ENCODE results near the gene KCNQ5. TPM values are rescaled to one million over a fixed set of nuclear protein-coding genes. Genes with fewer than 3 reads are reported as not detected.

KCNQ5 gene
- polyA plus RNA-seq, 3 donors: under 0.01 to 0.15 TPM; not detected in 1

DNA sequence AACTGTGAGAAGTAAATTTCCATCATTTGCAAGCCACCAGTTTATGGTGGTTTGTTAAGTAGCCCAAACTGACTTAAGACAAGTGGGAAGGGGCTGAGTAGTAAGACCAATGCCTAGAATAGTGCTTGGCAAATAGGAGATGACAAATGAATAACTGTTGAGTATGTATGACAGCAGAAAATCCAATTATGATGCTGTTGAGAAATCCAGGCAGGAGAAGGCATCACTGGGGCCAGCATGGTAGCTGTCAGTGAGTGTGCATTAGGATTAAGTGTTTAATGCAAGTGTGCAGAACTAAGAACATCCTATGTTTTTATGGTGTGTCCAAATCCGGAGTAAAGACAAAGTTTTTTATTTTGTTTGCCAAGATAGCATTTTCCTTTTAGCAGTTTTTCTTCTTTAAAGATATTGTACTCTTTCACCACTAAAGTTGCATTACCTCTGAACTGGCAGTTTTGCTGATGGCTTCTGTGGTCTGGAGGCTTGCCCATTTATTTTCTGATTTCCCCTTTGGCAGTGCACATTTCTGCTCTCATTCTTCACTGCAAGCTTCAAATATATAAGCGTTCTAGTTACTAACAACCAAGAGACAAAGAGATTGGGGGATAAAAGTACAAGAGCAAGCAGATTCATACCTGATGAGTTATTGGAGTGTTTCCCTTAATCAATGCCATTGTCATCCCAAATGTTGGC lies 289.7 kb downstream of the KCNQ5 start:
- 33 to 54% (median 44%) methylated on average over 2 of the region's 2 CpGs for WGBS, 3 donors
- H3K27ac ChIP-seq (ENCODE audit: low read depth, low read length): no peak overlapping the region

- 59 to 86% (median 70%) methylated on average over 1 of the region's 1 CpG for WGBS, 3 donors
- no peak overlapping the region for H3K27ac ChIP-seq (ENCODE audit: low read depth, low read length)
These were observed 291.9 kb downstream of the KCNQ5 start for GRCh38 chr6:72913797-72914196.

GRCh38 chr6:72916298-72916697 lies 294.4 kb downstream of the KCNQ5 start:
- H3K27ac ChIP-seq (ENCODE audit: low read depth, low read length): no peak overlapping the region
- WGBS, 3 donors: 53 to 73% (median 55%) methylated on average over 6 of the region's 6 CpGs

GRCh38 chr6:72916906-72917305 lies 295.0 kb downstream of the KCNQ5 start:
- WGBS, 3 donors: 58 to 75% (median 61%) methylated on average over 1 of the region's 1 CpG
- H3K27ac ChIP-seq (ENCODE audit: low read depth, low read length): no peak overlapping the region

DNA sequence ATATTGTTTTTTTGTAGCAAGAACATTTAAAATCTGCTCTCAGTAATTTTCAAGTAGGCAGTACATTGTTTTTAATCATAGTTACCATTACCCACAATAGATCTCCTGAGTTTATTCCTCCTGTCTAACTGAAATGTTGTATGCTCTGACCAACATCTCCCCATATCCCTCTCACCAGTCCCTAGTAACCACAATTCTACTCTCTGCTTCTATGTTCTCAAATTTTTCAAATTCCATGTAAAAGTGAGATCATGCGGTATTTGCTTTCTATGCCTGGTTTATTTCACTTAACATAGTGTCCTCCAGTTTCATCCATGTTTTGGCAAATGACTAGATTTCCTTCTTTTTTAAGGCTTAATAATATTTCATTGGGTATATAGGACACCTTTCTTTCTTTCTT lies 300.5 kb downstream of the KCNQ5 start:
- 84 to 98% (median 95%) methylated on average over 1 of the region's 1 CpG for WGBS, 3 donors
- no peak overlapping the region for H3K27ac ChIP-seq (ENCODE audit: low read depth, low read length)

- H3K27ac ChIP-seq (ENCODE audit: low read depth, low read length): no peak overlapping the region
These were observed 303.3 kb downstream of the KCNQ5 start for GRCh38 chr6:72925136-72925535.

GRCh38 chr6:72930556-72931132 lies 308.8 kb downstream of the KCNQ5 start:
- WGBS, 3 donors: 81 to 83% (median 82%) methylated on average over 5 of the region's 5 CpGs
- H3K27ac ChIP-seq (ENCODE audit: low read depth, low read length): no peak overlapping the region

DNA sequence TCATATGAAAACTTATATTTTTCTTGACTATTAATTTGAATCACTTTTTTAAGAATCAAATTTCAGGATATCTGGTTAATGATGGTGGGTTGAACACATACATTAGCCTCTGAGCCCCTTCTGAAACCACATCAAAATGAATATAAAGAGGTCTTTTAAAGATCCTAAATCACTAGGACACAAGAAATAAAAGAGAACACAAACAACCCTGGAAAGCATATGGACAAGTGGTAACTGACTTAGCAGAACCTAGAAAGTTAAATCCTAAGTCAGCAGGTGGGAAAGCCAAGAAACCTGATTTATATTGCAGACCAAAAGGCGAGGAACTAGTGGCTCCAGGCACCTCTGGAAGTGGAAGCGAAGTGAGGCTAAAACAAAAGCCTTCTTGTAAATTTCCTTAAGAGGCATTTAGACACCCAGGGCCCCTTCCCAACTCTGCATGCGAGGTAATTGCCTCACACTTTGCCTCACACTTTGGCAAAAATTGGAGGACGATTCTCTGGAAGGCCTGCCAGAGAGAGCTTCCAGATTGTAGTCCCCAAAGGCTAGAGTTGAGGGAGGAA lies 309.5 kb downstream of the KCNQ5 start:
- WGBS, 3 donors: 63 to 68% (median 67%) methylated on average over 4 of the region's 4 CpGs
- no peak overlapping the region for H3K27ac ChIP-seq (ENCODE audit: low read depth, low read length)

- H3K27ac ChIP-seq (ENCODE audit: low read depth, low read length): no peak overlapping the region
- WGBS, 3 donors: 45 to 68% (median 64%) methylated on average over 4 of the region's 4 CpGs
These were observed 311.4 kb downstream of the KCNQ5 start for GRCh38 chr6:72933233-72933632.

DNA sequence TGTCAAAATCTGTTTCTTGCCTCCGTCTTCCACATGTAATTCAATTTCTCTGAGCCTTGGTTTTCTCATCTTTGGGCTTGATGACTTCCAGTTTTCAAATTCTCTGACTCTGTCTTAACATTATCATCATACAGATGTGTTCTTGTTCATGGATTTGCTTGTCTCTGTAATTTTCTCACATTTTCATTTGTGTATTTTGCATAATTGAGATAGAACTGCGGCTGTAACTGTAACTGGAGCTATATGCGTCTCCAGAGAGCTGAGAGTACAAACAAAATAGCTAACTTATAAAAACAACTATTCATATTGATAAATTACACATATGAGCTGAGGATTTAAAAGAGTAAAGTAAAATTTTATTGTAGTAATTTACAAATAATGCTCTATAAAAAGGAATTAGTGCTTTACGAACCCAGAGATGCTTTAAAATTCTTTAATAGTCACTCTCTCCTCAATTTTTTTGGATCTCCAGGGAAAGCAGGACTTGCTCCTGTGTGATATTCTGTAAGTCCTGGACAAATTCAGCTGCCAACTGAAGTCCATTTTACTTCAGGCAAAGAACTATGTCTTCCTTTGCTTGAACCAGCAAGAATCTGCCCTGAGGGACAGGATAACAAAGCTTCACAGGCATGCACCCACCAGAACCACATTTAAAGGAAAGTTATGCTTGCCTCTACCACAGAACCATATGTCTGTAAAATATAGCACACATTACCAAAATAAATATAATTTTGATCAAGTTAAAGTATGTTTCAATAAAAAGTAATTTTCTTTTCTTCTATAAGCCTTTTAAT lies 315.1 kb downstream of the KCNQ5 start:
- 83 to 88% (median 87%) methylated on average over 4 of the region's 4 CpGs for WGBS, 3 donors
- H3K27ac ChIP-seq (ENCODE audit: low read depth, low read length): no peak overlapping the region

GRCh38 chr6:72938104-72938503 lies 316.2 kb downstream of the KCNQ5 start:
- WGBS, 3 donors: 71 to 80% (median 77%) methylated on average over 3 of the region's 3 CpGs
- no peak overlapping the region for H3K27ac ChIP-seq (ENCODE audit: low read depth, low read length)

GRCh38 chr6:72939004-72939403 lies 317.1 kb downstream of the KCNQ5 start:
- 79 to 88% (median 85%) methylated on average over 8 of the region's 8 CpGs for WGBS, 3 donors
- H3K27ac ChIP-seq (ENCODE audit: low read depth, low read length): no peak overlapping the region

- WGBS, 3 donors: 94% methylated on average over 7 of the region's 7 CpGs
- no peak overlapping the region for H3K27ac ChIP-seq (ENCODE audit: low read depth, low read length)
These were observed 318.4 kb downstream of the KCNQ5 start for GRCh38 chr6:72940265-72940664.

GRCh38 chr6:72941263-72941662 lies 319.4 kb downstream of the KCNQ5 start:
- no peak overlapping the region for H3K27ac ChIP-seq (ENCODE audit: low read depth, low read length)
- WGBS, 3 donors: 76 to 83% (median 81%) methylated on average over 1 of the region's 1 CpG

- no peak overlapping the region for H3K27ac ChIP-seq (ENCODE audit: low read depth, low read length)
- WGBS, 3 donors: 29 to 90% (median 78%) methylated on average over 1 of the region's 1 CpG
These were observed 319.9 kb downstream of the KCNQ5 start for GRCh38 chr6:72941751-72942150.

DNA sequence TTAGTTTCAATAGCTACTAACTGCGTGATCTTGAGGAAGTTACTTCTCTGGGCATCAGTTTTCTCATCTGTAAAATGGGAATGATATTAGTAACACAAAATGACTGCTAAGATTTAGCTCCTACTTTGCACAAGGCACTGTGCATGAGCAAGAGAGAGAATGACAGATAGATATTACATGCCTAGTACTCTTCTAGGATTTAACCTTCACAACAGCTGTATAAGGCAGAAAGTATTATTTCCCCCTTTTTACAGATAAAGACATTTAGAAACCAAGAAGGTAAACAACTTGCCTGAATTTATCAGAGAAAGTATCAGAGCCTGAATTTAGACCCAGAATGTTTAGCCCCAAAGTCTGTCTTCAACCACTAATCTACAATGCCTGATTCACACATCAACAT lies 321.8 kb downstream of the KCNQ5 start:
- WGBS, 3 donors: 81 to 92% (median 86%) methylated on average over 1 of the region's 1 CpG
- H3K27ac ChIP-seq (ENCODE audit: low read depth, low read length): no peak overlapping the region

- no peak overlapping the region for H3K27ac ChIP-seq (ENCODE audit: low read depth, low read length)
- 67 to 84% (median 70%) methylated on average over 2 of the region's 2 CpGs for WGBS, 3 donors
These were observed 322.8 kb downstream of the KCNQ5 start for GRCh38 chr6:72944660-72945059.

DNA sequence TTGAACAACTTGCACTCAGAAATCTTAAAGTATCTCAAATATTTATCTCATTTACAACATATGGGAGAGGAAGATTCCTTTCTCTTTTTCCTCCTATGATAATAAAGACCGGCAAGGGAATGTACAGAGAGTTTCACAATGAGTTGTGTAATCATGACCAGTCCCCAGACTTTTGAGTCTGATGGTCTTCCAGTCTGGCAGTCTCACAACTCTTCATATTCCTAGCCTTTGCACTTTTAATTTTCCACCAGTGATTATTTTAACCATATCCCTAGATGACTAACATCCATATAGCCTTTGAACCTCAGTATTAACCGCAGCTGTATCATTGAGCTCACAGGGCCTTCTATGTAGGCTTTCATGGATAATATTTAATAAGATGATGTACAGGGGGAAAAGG lies 324.9 kb downstream of the KCNQ5 start:
- no peak overlapping the region for H3K27ac ChIP-seq (ENCODE audit: low read depth, low read length)
- WGBS, 3 donors: 60 to 81% (median 65%) methylated on average over 2 of the region's 2 CpGs

DNA sequence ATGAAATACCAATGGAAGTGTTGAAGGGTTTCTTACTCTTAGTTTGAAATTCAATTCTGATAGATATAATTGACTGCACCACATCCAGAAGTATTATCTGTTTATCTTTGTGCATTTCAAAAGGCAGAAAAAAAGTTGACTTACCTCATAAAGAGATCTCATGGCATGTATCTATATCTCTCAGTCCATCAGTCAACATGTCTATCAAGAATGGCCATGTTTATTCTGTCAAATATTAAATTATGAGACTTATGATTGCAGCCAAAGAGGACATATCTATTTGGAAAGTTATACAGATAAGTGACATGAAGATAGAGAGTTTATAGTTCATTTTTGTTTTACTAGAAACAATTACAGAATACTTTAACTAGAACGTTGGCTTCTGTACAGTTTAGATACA lies 325.7 kb downstream of the KCNQ5 start:
- H3K27ac ChIP-seq (ENCODE audit: low read depth, low read length): no peak overlapping the region
- WGBS, 3 donors: 42 to 54% (median 42%) methylated on average over 1 of the region's 1 CpG
